ENCODE results near the gene TMEM109.

TMEM109 gene

DNA sequence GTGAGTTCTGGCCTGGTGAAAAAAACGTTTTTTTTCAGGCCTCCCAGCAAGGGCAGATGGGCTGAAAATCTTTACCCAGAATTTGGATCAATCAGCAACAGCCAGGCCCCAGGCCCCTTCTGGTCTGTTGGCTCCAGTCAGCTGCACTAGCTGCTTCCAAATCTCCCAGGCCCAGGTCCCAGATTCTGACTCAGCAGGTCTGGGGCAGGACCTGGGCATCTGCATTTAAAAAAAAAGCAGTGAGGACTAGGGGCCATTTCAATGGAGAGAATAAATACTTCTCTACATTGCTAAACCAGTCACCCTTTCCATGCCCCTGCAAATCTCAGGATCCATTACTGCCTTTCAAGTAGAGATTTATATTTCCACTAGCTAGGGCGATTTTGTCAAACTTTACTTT is 33.7 kb downstream of the TMEM109 start:
- H3K4me3 ChIP-seq (replicated peaks in 1 of 2; ENCODE audit: low read depth in 2 of 2, low read length in 2 of 2): no peak overlapping the region
- TF ChIP-seq, protein P1, sequence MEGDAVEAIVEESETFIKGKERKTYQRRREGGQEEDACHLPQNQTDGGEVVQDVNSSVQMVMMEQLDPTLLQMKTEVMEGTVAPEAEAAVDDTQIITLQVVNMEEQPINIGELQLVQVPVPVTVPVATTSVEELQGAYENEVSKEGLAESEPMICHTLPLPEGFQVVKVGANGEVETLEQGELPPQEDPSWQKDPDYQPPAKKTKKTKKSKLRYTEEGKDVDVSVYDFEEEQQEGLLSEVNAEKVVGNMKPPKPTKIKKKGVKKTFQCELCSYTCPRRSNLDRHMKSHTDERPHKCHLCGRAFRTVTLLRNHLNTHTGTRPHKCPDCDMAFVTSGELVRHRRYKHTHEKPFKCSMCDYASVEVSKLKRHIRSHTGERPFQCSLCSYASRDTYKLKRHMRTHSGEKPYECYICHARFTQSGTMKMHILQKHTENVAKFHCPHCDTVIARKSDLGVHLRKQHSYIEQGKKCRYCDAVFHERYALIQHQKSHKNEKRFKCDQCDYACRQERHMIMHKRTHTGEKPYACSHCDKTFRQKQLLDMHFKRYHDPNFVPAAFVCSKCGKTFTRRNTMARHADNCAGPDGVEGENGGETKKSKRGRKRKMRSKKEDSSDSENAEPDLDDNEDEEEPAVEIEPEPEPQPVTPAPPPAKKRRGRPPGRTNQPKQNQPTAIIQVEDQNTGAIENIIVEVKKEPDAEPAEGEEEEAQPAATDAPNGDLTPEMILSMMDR (IDR thresholded peaks at IDR 0.05; ENCODE audit: low read depth, low read length): no peak
- DNase-seq (ENCODE audit: low read depth in 2 of 2): no peak

DNA sequence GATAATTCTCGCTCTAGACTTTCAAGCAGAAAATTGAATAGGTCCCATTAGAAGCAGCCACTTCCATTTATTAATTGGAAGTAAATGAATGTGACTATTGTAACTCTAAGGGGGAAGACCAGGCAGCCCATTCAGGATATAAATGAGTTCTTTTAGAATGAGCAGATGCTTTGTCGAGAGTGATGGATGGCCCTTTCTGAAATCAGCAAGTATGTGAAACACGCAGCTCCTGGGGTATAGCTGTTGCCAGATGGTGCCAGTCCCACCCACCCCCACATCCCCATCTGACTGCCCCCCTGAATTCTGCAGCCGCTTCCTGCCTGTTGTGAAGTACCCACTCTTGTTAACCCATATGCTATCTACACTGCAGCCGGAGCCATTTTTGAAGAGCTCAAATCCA is 34.3 kb downstream of the TMEM109 start:
- TF ChIP-seq, protein P1 (IDR thresholded peaks at IDR 0.05; ENCODE audit: low read depth, low read length): no peak
- no peak overlapping the region for H3K4me3 ChIP-seq (replicated peaks in 1 of 2; ENCODE audit: low read depth in 2 of 2, low read length in 2 of 2)
- DNase-seq (ENCODE audit: low read depth in 2 of 2): no peak

- no peak overlapping the region for H3K4me3 ChIP-seq (replicated peaks in 1 of 2; ENCODE audit: low read depth in 2 of 2, low read length in 2 of 2)
- TF ChIP-seq, protein P1 (IDR thresholded peaks at IDR 0.05; ENCODE audit: low read depth, low read length): no peak
- no peak for DNase-seq (ENCODE audit: low read depth in 2 of 2)
Observed at GRCh38 chr11:60950024-60950423, 36.1 kb downstream of the TMEM109 start.

DNA sequence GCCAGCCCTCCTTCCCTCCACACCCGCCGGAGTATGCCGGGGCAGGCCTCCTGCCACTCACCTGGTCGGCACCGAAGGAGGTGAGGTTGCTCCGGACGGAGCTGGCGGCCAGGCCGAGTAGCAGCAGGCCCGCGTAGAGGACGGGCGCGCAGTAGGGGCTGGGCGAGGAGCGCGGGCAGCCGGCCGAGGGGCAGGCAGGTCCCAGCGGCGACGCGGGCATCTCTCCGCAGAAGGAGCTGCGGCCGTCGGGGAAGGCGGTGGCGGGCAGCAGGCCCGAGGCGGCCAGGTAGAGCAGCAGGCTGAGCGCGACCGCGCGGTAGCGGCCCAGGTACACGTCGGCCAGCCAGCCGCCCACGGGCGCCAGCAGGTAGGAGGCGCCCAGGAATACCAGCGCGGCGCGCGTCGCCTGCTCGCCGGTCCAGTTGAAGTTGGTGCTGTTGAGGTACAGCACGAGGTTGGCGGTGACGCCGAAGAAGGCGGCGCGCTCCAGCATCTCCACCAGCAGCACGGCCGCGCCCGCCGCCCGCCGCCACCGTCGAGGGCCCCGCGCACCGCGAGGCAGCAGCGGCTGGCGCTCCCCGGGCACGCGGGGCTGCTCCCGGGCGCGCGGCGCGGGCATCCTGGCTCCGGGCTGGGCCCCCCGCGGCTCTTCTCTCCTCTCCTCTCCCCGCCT is 37.1 kb downstream of the TMEM109 start:
- TF ChIP-seq, protein P1 (IDR thresholded peaks at IDR 0.05; ENCODE audit: low read depth, low read length): no peak
- no peak for DNase-seq (ENCODE audit: low read depth in 2 of 2)
- H3K4me3 ChIP-seq (replicated peaks in 1 of 2; ENCODE audit: low read depth in 2 of 2, low read length in 2 of 2): peak overlapping the region; percentile 10 to 39

- H3K4me3 ChIP-seq (replicated peaks in 1 of 2; ENCODE audit: low read depth in 2 of 2, low read length in 2 of 2): peak overlapping the region; percentile 39 to 43
- TF ChIP-seq, protein P1 (IDR thresholded peaks at IDR 0.05; ENCODE audit: low read depth, low read length): no peak
- DNase-seq (ENCODE audit: low read depth in 2 of 2): no peak
Observed at GRCh38 chr11:60951606-60951903, 37.6 kb downstream of the TMEM109 start.

DNA sequence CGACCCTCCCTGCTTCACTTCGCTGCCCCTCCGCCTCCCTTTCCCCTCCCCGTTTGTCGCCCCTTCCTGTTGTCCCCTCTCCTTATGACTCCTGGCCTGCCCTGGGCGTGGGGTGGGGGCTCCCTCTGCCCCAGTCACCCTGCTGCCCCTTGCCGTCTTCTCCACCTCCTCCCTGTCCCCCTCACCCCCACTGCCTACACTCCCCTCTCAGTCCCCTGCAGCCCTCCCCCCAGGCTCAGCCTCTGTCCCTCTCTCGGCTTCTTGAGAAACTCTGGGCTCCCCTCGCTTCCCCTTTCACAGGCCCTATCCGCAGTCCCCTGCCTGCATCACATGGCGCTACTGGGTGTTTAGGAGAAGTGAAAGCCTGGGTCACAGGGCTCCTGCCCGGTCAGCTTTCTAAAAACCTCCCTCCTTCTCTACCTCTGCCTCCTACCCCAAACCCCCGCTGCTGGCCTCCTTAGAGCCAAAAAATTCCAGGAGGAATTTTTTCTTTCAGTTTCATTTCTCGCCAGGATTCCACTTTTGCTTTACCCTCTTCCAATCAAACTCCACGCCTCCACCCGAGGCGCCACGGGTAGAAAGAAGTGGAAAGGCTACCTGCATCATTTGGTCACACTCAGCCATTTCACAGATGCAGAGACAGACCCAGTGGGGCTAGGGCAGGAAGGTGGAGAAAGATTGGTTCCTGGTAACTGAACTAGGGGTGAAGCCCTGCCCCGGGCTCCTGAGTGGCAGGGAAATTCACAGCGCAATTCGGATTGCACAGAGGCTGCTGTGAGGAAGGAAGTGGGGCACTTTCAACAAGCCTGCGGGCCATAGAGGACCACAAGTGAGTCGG is 38.2 kb downstream of the TMEM109 start, which contains the start of gene SLC15A3:
Gene SLC15A3, minus strand, starts transcription at position 273 of the 838 bp plus-strand sequence. CDS start 625 bp downstream, outside the sequence.
- TF ChIP-seq, protein P1 (IDR thresholded peaks at IDR 0.05; ENCODE audit: low read depth, low read length): no peak
- DNase-seq (ENCODE audit: low read depth in 2 of 2): peak; percentile 51 to 55
- H3K4me3 ChIP-seq (replicated peaks in 1 of 2; ENCODE audit: low read depth in 2 of 2, low read length in 2 of 2): peak within 1 kb of the TSS; percentile 39 to 43
